HEK293 (cell line): Measurements from ENCODE around the gene LYPD3.

ENCODE experiments used
- CTCF ChIA-PET: fragments of 350-600 bp; formaldehyde crosslinking; extraction: SDS; loops from one replicate; lab custom pipeline; 2021; ENCODE audit warnings: antibody characterized with exemption; lab: Yijun Ruan, JAX
- POLR2A ChIA-PET: fragments of 300-600 bp; formaldehyde crosslinking; extraction: SDS; loops from one replicate; lab custom pipeline; 2020; ENCODE audit warnings: antibody characterized with exemption, inconsistent platforms; lab: Yijun Ruan, JAX
- H3K27ac ChIP-seq: fragments of 200-500 bp; sonication (Bioruptor generic); 2 replicates; pipeline ENCODE4 v1.5.1; 2014; ENCODE audit warnings: low read depth, low read length, control low read depth, inconsistent platforms; ENCODE audit errors: extremely low read depth
- H3K36me3 ChIP-seq, 2 experiments: fragments of 200-500 bp in 1 of 2; sonication (Bioruptor generic) in 1 of 2; 1 replicate in 1 of 2; 2 replicates in 1 of 2; pipeline ENCODE4 v1.5.1; 2014 to 2017; ENCODE audit warnings: inconsistent platforms in 2 of 2, low read length in 2 of 2; ENCODE audit not compliant: control insufficient read depth in 2 of 2, insufficient read depth in 1 of 2
- H3K4me1 ChIP-seq: fragments of 200-500 bp; sonication (Bioruptor generic); 2 replicates; pipeline ENCODE4 v1.5.1; 2014; ENCODE audit warnings: mild to moderate bottlenecking, low read length, inconsistent platforms; ENCODE audit not compliant: control insufficient read depth, insufficient read depth
- H3K4me3 ChIP-seq: 2 replicates; pipeline ENCODE4 v1.5.1; 2011; ENCODE audit warnings: low read depth, mild to moderate bottlenecking, control low read depth, low read length, moderate library complexity
- H3K9me3 ChIP-seq: fragments of 200-500 bp; sonication (Bioruptor generic); 2 replicates; pipeline ENCODE4 v1.5.1; 2014; ENCODE audit warnings: low read depth, low read length, inconsistent platforms; ENCODE audit not compliant: control insufficient read depth, insufficient read depth
- ATF2 ChIP-seq: fragments of 450-650 bp; formaldehyde crosslinking; IDR thresholded peaks from 2 replicates; pipeline ENCODE4 v1.5.1; 2016; ENCODE audit warnings: missing biosample characterization, missing genetic modification characterization, low read depth
- ELK4 ChIP-seq: IDR thresholded peaks from 2 replicates; pipeline ENCODE4 v1.6.1; 2011; ENCODE audit warnings: mild to moderate bottlenecking, low read depth, low read length, borderline replicate concordance
- GLI4 ChIP-seq: fragments of 450-650 bp; formaldehyde crosslinking; IDR thresholded peaks from 2 replicates; pipeline ENCODE4 v1.5.1; 2016; ENCODE audit warnings: missing biosample characterization, missing genetic modification characterization
- HOXC10 ChIP-seq: sonication (generic); formaldehyde crosslinking; IDR thresholded peaks from 2 replicates; pipeline ENCODE4 v1.8.1; 2023; ENCODE audit warnings: mild to moderate bottlenecking, missing genetic modification reagents
- OSR2 ChIP-seq: fragments of 450-650 bp; formaldehyde crosslinking; IDR thresholded peaks from 2 replicates; pipeline ENCODE4 v1.5.1; 2016; ENCODE audit warnings: missing biosample characterization, missing genetic modification characterization
- ZBTB10 ChIP-seq: fragments of 450-650 bp; formaldehyde crosslinking; IDR thresholded peaks from 2 replicates; pipeline ENCODE4 v1.5.1; 2016; ENCODE audit warnings: missing biosample characterization, missing genetic modification characterization
- ZBTB21 ChIP-seq: fragments of 450-650 bp; formaldehyde crosslinking; IDR thresholded peaks from 2 replicates; pipeline ENCODE4 v1.5.1; 2017; ENCODE audit warnings: missing biosample characterization, missing genetic modification characterization
- ZNF121 ChIP-seq: fragments of 450-650 bp; formaldehyde crosslinking; IDR thresholded peaks from 2 replicates; pipeline ENCODE4 v1.5.1; 2016; ENCODE audit warnings: missing biosample characterization, missing genetic modification characterization
- ZNF140 ChIP-seq: fragments of 450-650 bp; formaldehyde crosslinking; IDR thresholded peaks from 2 replicates; pipeline ENCODE4 v1.5.1; 2016; ENCODE audit warnings: missing biosample characterization, missing genetic modification characterization
- ZNF174 ChIP-seq: fragments of 450-650 bp; formaldehyde crosslinking; IDR thresholded peaks from 2 replicates; pipeline ENCODE4 v1.5.0; 2017; ENCODE audit warnings: missing biosample characterization, mild to moderate bottlenecking, missing genetic modification characterization
- ZNF184 ChIP-seq: fragments of 450-650 bp; IDR thresholded peaks from 2 replicates; pipeline ENCODE4 v1.5.1; 2018; ENCODE audit warnings: missing biosample characterization, mild to moderate bottlenecking, missing genetic modification characterization
- ZNF362 ChIP-seq: fragments of 450-650 bp; formaldehyde crosslinking; IDR thresholded peaks from 2 replicates; pipeline ENCODE4 v1.5.1; 2016; ENCODE audit warnings: missing biosample characterization, missing genetic modification characterization
- ZNF488 ChIP-seq: fragments of 450-650 bp; formaldehyde crosslinking; IDR thresholded peaks from 2 replicates; pipeline ENCODE4 v1.5.1; 2016; ENCODE audit warnings: missing biosample characterization, missing genetic modification characterization
- ZNF660 ChIP-seq: fragments of 450-650 bp; IDR thresholded peaks from 2 replicates; pipeline ENCODE4 v1.5.1; 2018; ENCODE audit warnings: missing biosample characterization, mild to moderate bottlenecking, missing genetic modification characterization
- ZNF664 ChIP-seq: fragments of 450-650 bp; formaldehyde crosslinking; IDR thresholded peaks from 2 replicates; pipeline ENCODE4 v1.5.1; 2016; ENCODE audit warnings: missing biosample characterization, missing genetic modification characterization
- ZNF76 ChIP-seq: fragments of 450-650 bp; formaldehyde crosslinking; IDR thresholded peaks from 2 replicates; pipeline ENCODE4; 2016; ENCODE audit warnings: low read depth, missing biosample characterization, missing genetic modification characterization, borderline replicate concordance
- ZNF768 ChIP-seq: fragments of 450-650 bp; formaldehyde crosslinking; IDR thresholded peaks from 2 replicates; pipeline ENCODE4 v1.5.1; 2018; ENCODE audit warnings: missing biosample characterization, mild to moderate bottlenecking, missing genetic modification characterization
- ZNF776 ChIP-seq: fragments of 450-650 bp; formaldehyde crosslinking; IDR thresholded peaks from 2 replicates; pipeline ENCODE4 v1.5.0; 2017; ENCODE audit warnings: missing biosample characterization, missing genetic modification characterization, borderline replicate concordance
- ZNF837 ChIP-seq: fragments of 450-650 bp; formaldehyde crosslinking; IDR thresholded peaks from 2 replicates; pipeline ENCODE4 v1.5.1; 2016; ENCODE audit warnings: missing biosample characterization, missing genetic modification characterization

Gene LYPD3

GRCh38 chr19:43474487-43474886 is 9.1 kb upstream of the LYPD3 start (continued):
- no peak for TF ChIP-seq ZNF837 (tag by site-specific recombination)
- TF ChIP-seq HOXC10, result no peak
- peak; percentile 100 for TF ChIP-seq ZNF121
- no peak for TF ChIP-seq OSR2 (tag by site-specific recombination)
- TF ChIP-seq ZNF776 (tag by site-specific recombination), result no peak
- no peak for TF ChIP-seq ZNF488 (tag by site-specific recombination)

- ChIA-PET POLR2A (no interaction called here), CTCF (interaction anchor here (0.6 kb wide), 1 partner anchor 252 kb away, joined by 3 read pairs; no protein-coding TSS in a partner anchor)
- no peaks in the 10 kb centered on the region for H3K9me3 ChIP-seq
- H3K27ac ChIP-seq, result no peak overlapping the region
- no peak overlapping the region for H3K4me3 ChIP-seq
- TF ChIP-seq ZBTB10 (tag by site-specific recombination), result no peak
- TF ChIP-seq ZNF768 (tag by site-specific recombination), result peak; percentile 4; the same call in 1 of the 2 replicates
- peaks cover 17% of the 10 kb centered on the region for H3K4me1 ChIP-seq
- H3K36me3 ChIP-seq, result no peaks in the 10 kb centered on the region
These were observed 5.7 kb upstream of the LYPD3 start for GRCh38 chr19:43471091-43471490.

- H3K36me3 ChIP-seq, result no peaks in the 10 kb centered on the region
- CTCF ChIA-PET, result interaction anchor here (1.4 to 1.8 kb wide), 2 partner anchors 24 to 48 kb away, joined by 8 to 16 read pairs; no protein-coding TSS in a partner anchor
- TF ChIP-seq ATF2 (tag by site-specific recombination) (peak; percentile 40; the same call in 1 of the 2 replicates), ZBTB21 (tag by site-specific recombination) (peak; percentile 93), ZNF174 (tag by site-specific recombination) (no peak), ZNF76 (tag by site-specific recombination) (no peak), ZNF660 (tag by site-specific recombination) (peak; percentile 35), ZNF362 (tag by site-specific recombination) (0 out of 2 replicates have a peak, but pooled peaks have one; percentile 44), ZNF664 (tag by site-specific recombination) (no peak), ZBTB10 (tag by site-specific recombination) (no peak), ELK4 (no peak), ZNF140 (tag by site-specific recombination) (no peak), ZNF184 (tag by site-specific recombination) (no peak; the same call in 1 of the 2 replicates), GLI4 (tag by site-specific recombination) (no peak)
These were observed 4.9 kb upstream of the LYPD3 start for GRCh38 chr19:43470288-43470687.

More at GRCh38 chr19:43470288-43470687, 4.9 kb upstream of the LYPD3 start:
- POLR2A ChIA-PET, result no interaction called here
- Histone ChIP-seq H3K4me3 (no peak overlapping the region), H3K9me3 (no peaks in the 10 kb centered on the region), H3K27ac (no peak overlapping the region), H3K4me1 (peaks cover 14% of the 10 kb centered on the region)
